ENCODE results near the gene CPLANE2. TPM values are rescaled to one million over a fixed set of nuclear protein-coding genes. Genes with fewer than 3 reads are reported as not detected.

Gene CPLANE2
- total and polyA plus RNA-seq, 10 donors, result 2.1 to 7.6 (median 5.3) TPM

DNA sequence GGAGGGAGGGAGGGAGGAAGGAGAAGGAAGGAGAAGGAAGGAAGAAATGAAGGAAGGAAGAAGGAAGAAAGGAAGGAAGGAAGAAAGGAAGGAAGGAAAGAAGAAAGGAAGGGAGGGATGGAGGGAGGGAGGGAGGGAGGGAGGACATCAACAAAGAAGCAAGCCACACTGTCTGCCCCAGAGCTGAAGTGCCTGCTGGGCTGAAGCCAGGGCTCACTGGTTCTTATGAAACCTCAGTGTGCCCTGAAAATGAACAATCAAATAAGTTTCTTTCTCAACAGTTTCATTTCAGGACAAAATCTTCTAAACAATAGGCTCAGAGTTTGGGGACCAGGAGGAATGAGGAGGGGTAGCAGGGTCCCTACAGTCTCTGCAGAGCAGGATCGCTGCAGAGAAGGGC lies 45.7 kb downstream of the CPLANE2 start:
- no peak overlapping the region for H3K27ac ChIP-seq
- 71 to 92% (median 88%) methylated on average over 1 of the region's 1 CpG for WGBS, 5 donors
- intact Hi-C loops (cut with DNase I; ENCODE audit: low total_unique reads), result no loop called here
- no peak for TF ChIP-seq POLR2A (IDR thresholded peaks at IDR 0.05)
- no peak for TF ChIP-seq POLR2AphosphoS5 (IDR thresholded peaks at IDR 0.05)
- TF ChIP-seq CTCF (IDR thresholded peaks at IDR 0.05 in 8 of 11, conservative IDR thresholded peaks at IDR 0.05 in 3 of 11), result no peak
- no peak overlapping the region for H3K4me3 ChIP-seq
- no peaks in the 10 kb centered on the region for H3K36me3 ChIP-seq
- H3K4me1 ChIP-seq, result peaks cover 0 to 38% (median 17%) of the 10 kb centered on the region in 6 donors
- peaks cover 0 to 23% (median 0%) of the 10 kb centered on the region in 7 donors for H3K27me3 ChIP-seq (replicated peaks in 1 of 7)
- no peak for DNase-seq
- H3K9me3 ChIP-seq, result no peaks in the 10 kb centered on the region

DNA sequence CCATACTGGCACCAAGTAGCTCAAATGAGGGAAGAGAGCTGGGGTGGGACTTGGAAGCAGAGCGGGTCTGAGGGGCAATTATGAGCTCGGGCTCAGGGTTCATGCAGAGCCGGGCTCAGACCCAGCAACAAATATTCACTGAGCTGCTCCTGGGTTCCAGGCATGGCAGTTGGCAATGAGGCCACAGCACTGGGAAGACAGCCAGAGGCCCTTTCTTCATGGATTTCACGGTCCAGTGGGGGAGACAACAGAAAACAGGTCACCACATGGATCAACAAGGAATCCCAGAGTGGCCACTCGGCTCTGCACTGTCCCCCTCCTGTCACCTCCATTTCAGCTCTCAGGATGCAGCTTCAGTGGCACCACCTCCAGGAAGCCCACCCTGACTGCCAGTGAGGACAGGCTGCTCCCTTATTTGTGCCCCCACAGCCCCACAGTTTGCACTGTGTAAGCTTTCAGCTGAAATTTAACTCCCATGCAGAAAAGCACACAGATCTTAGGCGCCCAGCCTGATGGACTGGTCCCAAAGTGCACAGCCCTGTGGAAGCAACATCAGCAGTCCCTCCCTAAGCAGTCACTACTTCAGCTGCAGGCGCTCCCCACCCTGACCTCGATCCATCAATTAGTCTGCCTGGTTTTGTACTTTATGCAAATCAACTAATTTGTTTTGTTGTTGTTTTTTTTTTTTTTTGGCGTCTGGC lies 46.9 kb downstream of the CPLANE2 start:
- intact Hi-C loops (cut with DNase I; ENCODE audit: low total_unique reads), result no loop called here
- H3K27ac ChIP-seq, result no peak overlapping the region
- H3K36me3 ChIP-seq, result no peaks in the 10 kb centered on the region
- WGBS, 5 donors, result 59 to 79% (median 67%) methylated on average over 9 of the region's 9 CpGs
- H3K4me3 ChIP-seq, result no peak overlapping the region
- H3K4me1 ChIP-seq, result peaks cover 0 to 38% (median 17%) of the 10 kb centered on the region in 6 donors
- peaks cover 0 to 23% (median 0%) of the 10 kb centered on the region in 7 donors for H3K27me3 ChIP-seq (replicated peaks in 1 of 7)
- no peak for DNase-seq
- TF ChIP-seq CTCF (IDR thresholded peaks at IDR 0.05 in 8 of 11, conservative IDR thresholded peaks at IDR 0.05 in 3 of 11) (no peak), POLR2AphosphoS5 (IDR thresholded peaks at IDR 0.05) (no peak)
- H3K9me3 ChIP-seq, result no peaks in the 10 kb centered on the region

DNA sequence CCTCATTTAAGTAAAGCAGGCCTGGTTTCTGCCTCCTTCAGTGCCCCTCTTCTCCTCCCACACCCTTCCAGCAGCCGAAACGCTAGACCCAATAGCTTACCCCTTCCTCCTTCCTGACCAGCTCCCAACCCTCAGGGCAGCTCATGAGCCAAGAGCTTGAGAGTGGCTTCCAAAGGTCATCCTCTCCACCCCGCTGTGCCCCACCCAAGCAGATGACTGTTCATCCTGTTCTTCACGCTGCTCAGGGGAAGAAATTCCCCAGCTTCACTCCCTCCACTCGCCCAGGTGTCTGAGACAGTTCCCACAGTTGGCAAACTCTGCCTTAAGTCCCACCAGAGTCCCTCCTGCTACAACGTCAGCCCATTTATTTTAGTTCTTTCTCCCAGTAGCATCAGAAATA lies 48.0 kb downstream of the CPLANE2 start:
- Histone ChIP-seq H3K9me3 (no peaks in the 10 kb centered on the region), H3K36me3 (no peaks in the 10 kb centered on the region), H3K4me3 (no peak overlapping the region), H3K4me1 (peaks cover 0 to 38% (median 17%) of the 10 kb centered on the region in 6 donors), H3K27me3 (replicated peaks in 1 of 7) (peaks cover 0 to 23% (median 0%) of the 10 kb centered on the region in 7 donors), H3K27ac (no peak overlapping the region)
- TF ChIP-seq CTCF (IDR thresholded peaks at IDR 0.05 in 8 of 11, conservative IDR thresholded peaks at IDR 0.05 in 3 of 11) (peak in 1 of 11 experiments; percentile 12), POLR2A (IDR thresholded peaks at IDR 0.05) (no peak), POLR2AphosphoS5 (IDR thresholded peaks at IDR 0.05) (no peak)
- no peak for DNase-seq
- WGBS, 5 donors, result 40 to 54% (median 46%) methylated on average over 6 of the region's 6 CpGs
- intact Hi-C loops (cut with DNase I; ENCODE audit: low total_unique reads), result no loop called here

DNA sequence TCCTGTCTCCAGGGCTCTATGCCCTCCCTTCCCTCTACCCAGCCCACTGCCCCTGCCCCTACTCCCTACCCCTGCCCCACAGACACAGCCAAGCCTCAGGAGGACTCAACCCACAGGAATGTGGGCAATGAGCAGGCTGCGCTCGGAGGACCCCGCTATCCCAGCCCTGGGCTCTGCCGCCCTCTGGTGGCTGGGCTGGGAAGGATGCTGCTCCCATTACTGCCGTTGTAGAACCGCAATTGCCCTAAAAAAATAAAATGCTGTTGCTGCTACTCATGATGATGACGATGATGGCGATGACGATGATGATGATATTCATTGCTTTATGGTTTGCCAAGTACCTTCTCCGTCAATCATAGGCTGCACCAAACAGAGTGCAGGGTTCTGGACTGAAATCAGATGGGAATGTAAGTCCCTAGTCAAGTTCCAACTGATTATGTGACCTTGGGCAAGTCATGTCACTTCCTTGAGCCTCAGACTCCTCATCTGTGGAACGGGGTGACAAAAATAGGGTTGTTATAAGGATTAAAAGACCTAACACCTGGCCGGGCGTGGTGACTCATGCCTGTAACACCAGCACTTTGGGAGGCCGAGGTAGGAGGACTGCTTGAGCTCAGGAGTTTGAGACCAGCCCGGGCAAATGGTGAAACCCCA lies 49.1 kb downstream of the CPLANE2 start:
- Histone ChIP-seq H3K4me3 (no peak overlapping the region), H3K27me3 (replicated peaks in 1 of 7) (peaks cover 0 to 23% (median 0%) of the 10 kb centered on the region in 7 donors), H3K4me1 (peaks cover 0 to 38% (median 17%) of the 10 kb centered on the region in 6 donors), H3K9me3 (no peaks in the 10 kb centered on the region), H3K27ac (no peak overlapping the region), H3K36me3 (no peaks in the 10 kb centered on the region)
- 18 to 27% (median 21%) methylated on average over 13 to 15 of the region's 15 CpGs for WGBS, 5 donors
- DNase-seq, result peak; percentile 93
- intact Hi-C loops (cut with DNase I; ENCODE audit: low total_unique reads), result loop anchor here (2.0 kb wide), 1 partner anchor 105 kb away; no protein-coding TSS in a partner anchor
- TF ChIP-seq POLR2AphosphoS5 (IDR thresholded peaks at IDR 0.05) (peak in 1 of 3 donors; percentile 34), CTCF (IDR thresholded peaks at IDR 0.05 in 8 of 11, conservative IDR thresholded peaks at IDR 0.05 in 3 of 11) (peak; percentile 88 to 98 (median 96)), POLR2A (IDR thresholded peaks at IDR 0.05) (no peak)

Data from spleen (tissue), 11 donors.